Endothelial cell of umbilical vein (primary cell): ENCODE data around the gene DLGAP4. TPM values are rescaled to one million over a fixed set of nuclear protein-coding genes. Genes with fewer than 3 reads are reported as not detected.

Experiments
- BruUV-seq: library from RNA; stranded (reverse); fragments of 400-500 nt; replicated peaks from 2 replicates; lab custom pipeline; 2021; lab: Mats Ljungman, UMichigan
- CTCF ChIA-PET: fragments of 300-600, 350-600 bp; sonication (Branson Sonifier 250); formaldehyde crosslinking; loops from one replicate; lab custom pipeline; 2021; ENCODE audit warnings: antibody characterized with exemption, inconsistent platforms; lab: Charles Lee
- POLR2A ChIA-PET: fragments of 300-600, 350-600 bp; sonication (Branson Sonifier 250); formaldehyde crosslinking; loops from one replicate; lab custom pipeline; 2021; ENCODE audit warnings: antibody characterized with exemption, inconsistent platforms; lab: Charles Lee
- DNase-seq: peaks from one replicate; pipeline ENCODE4 v3.0.0-alpha.2; 2011; ENCODE audit warnings: low read depth, low spot score
- FAIRE-seq: peaks from 2 replicates; lab custom pipeline; 2011; peaks lifted over from hg19 to GRCh38; lab: Jason Lieb, UNC
- H2AFZ ChIP-seq: 2 replicates; pipeline ENCODE4 v1.6.0; 2012; ENCODE audit warnings: low read depth, low read length, control low read depth, inconsistent platforms
- H3K27ac ChIP-seq: 2 replicates; pipeline ENCODE4 v1.5.1; 2011; ENCODE audit warnings: low read depth, mild to moderate bottlenecking, control low read depth, low read length, moderate library complexity; ENCODE audit not compliant: insufficient read depth
- H3K27me3 ChIP-seq, 2 experiments: 2 replicates each; pipeline versions ENCODE4 v1.6.0 to v1.6.1; 2011; ENCODE audit warnings: low read length in 2 of 2, mixed read lengths in 1 of 2; ENCODE audit not compliant: control insufficient read depth in 2 of 2, insufficient read depth in 2 of 2
- H3K36me3 ChIP-seq, 2 experiments: 2 replicates in 1 of 2; 3 replicates in 1 of 2; pipeline ENCODE4 v1.5.1; 2011; ENCODE audit warnings: low read length in 2 of 2, mild to moderate bottlenecking in 1 of 2, moderate library complexity in 1 of 2; ENCODE audit not compliant: control insufficient read depth in 2 of 2, insufficient read depth in 2 of 2; ENCODE audit errors: extremely low read depth in 1 of 2
- H3K4me1 ChIP-seq: 3 replicates; pipeline ENCODE4 v1.5.1; 2011; ENCODE audit warnings: mild to moderate bottlenecking, low read length; ENCODE audit not compliant: control insufficient read depth, insufficient read depth; ENCODE audit errors: extremely low read depth
- H3K4me2 ChIP-seq: 2 replicates; pipeline ENCODE4 v1.6.1; 2011; ENCODE audit warnings: low read length, control low read depth, mixed read lengths; ENCODE audit not compliant: insufficient read depth
- H3K4me3 ChIP-seq, 3 experiments: fragments of 200-600 bp in 1 of 3; sonication (generic), shearing (Covaris generic) in 1 of 3; replicated peaks in 1 of 3; 2 replicates each; pipeline ENCODE4 v1.5.1; 2011 to 2016; ENCODE audit warnings: control low read depth in 3 of 3, low read length in 3 of 3, mild to moderate bottlenecking in 2 of 3, inconsistent platforms in 1 of 3, low read depth in 1 of 3, moderate library complexity in 1 of 3; ENCODE audit not compliant: insufficient read depth in 1 of 3
- H3K79me2 ChIP-seq: 2 replicates; pipeline ENCODE4 v1.6.0; 2012; ENCODE audit warnings: low read length, inconsistent platforms; ENCODE audit not compliant: control insufficient read depth, insufficient read depth
- H3K9ac ChIP-seq: replicated peaks from 2 replicates; pipeline ENCODE3; 2011; ENCODE audit warnings: low read length, control low read depth; ENCODE audit not compliant: insufficient read depth; ENCODE audit errors: extremely low read depth
- H3K9me1 ChIP-seq: replicated peaks from 3 replicates; pipeline ENCODE4 v1.6.0; 2011; ENCODE audit warnings: mild to moderate bottlenecking, low read length; ENCODE audit not compliant: control insufficient read depth, insufficient read depth; ENCODE audit errors: extremely low read depth
- H3K9me3 ChIP-seq: replicated peaks from 2 replicates; pipeline ENCODE4 v1.5.1; 2012; ENCODE audit warnings: low read length, inconsistent platforms; ENCODE audit not compliant: control insufficient read depth, insufficient read depth
- H4K20me1 ChIP-seq: replicated peaks from 2 replicates; pipeline ENCODE3; 2011; ENCODE audit warnings: mild to moderate bottlenecking, low read length; ENCODE audit not compliant: control insufficient read depth, insufficient read depth; ENCODE audit errors: extremely low read depth
- MYC ChIP-seq: IDR thresholded peaks from one replicate; pipeline ENCODE4 v1.6.1; 2011; ENCODE audit warnings: mild to moderate bottlenecking, low read depth, low read length
- POLR2A ChIP-seq: IDR thresholded peaks from 2 replicates; pipeline ENCODE4 v1.6.1; 2012; ENCODE audit warnings: low read depth, mild to moderate bottlenecking, control low read depth, low read length
- POLR2AphosphoS5 ChIP-seq: IDR thresholded peaks from 2 replicates; pipeline ENCODE4 v1.6.1; 2012; ENCODE audit warnings: low read depth, mild to moderate bottlenecking, control low read depth, low read length, moderate library complexity; ENCODE audit not compliant: insufficient read depth
- dilution Hi-C: fragments of 300-500 bp; cut with MboI; formaldehyde crosslinking; loops from one replicate; pipeline ENCODE4 v1.15.0; 2019; ENCODE audit warnings: low sequenced_read_pairs; ENCODE audit not compliant: extremely low pct_ligation_motif_present
- intact Hi-C: fragments of 100-400 bp; cut with micrococcal nuclease; formaldehyde crosslinking; loops from one replicate; pipeline ENCODE4 v1.10.0; 2022
- polyA plus RNA-seq, 4 experiments: library from polyadenylated mRNA; depleted of rRNA in 3 of 4; stranded (reverse) in 3 of 4; unstranded in 1 of 4; fragments of >200 nt; gene quantifications; 2 replicates each; pipeline versions ENCODE4 v1.2.1 to v1.2.3, GENCODE V29; 2011 to 2012; ENCODE audit warnings: missing spikeins in 1 of 4
- total RNA-seq: library from RNA; stranded (reverse); gene quantifications from 2 replicates; pipeline ENCODE4 v1.2.3, GENCODE V29; 2021
- TF ChIP-seq, protein P1 (sequence below), 2 donors: IDR thresholded peaks; 1 replicate in 1 of 2; 2 replicates in 1 of 2; pipeline ENCODE4 v1.5.1; 2011; ENCODE audit warnings: low read length in 2 of 2, mild to moderate bottlenecking in 2 of 2, moderate library complexity in 2 of 2, control low read depth in 1 of 2, inconsistent platforms in 1 of 2, low read depth in 1 of 2; ENCODE audit not compliant: insufficient read depth in 1 of 2; ENCODE audit errors: extremely low read depth in 1 of 2

Gene DLGAP4
- total and polyA plus RNA-seq, 2 donors (not counting 3 experiments of a cell fraction or from before 2014, with no cell fraction given), result 57.5 to 125 TPM

DNA sequence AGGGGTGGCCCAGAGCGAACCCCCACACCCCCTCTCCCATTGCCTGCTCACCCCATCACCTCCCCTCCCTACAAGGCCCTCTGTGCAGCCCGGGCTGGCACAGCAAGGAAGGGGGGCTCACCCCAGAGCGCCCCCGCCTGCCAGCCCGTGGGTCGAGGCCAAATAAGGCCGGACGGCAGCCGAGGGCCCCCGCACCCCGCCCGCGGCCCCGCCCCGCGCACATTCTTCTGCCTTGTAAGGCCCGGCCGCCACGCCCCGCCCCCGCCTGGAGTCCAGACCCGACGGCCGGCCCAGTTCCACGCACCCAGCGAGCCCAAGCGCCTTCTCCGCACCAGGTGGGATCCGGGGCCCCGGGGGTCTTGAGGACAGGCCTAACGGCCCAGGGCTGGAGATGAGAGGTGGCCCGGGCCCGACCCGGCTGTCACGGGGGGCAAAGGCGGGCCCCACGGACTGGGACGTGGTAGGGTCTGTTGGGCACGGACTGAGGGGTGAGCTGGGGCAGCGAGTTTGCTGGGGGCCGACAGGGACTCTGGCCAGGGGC, 235.2 kb downstream of the DLGAP4 start, which contains the start of gene MYL9:
TSS of gene MYL9 (plus strand) at position 293 of the 541 bp plus-strand sequence. CDS start 3,366 bp downstream, outside the sequence.
- H3K4me2 ChIP-seq, result peak within 1 kb of the TSS; percentile 15
- POLR2A ChIA-PET, result interaction anchor here (0.6 to 1.5 kb wide), 3 partner anchors 29 to 594 kb away, joined by 3 to 5 read pairs (median 3); partner anchors contain the start of gene RAB5IF

More for the DNA sequence above, 235.2 kb downstream of the DLGAP4 start, which contains the start of gene MYL9:
- no TSS peak for BruUV-seq
- Histone ChIP-seq H4K20me1 (no peaks in the 10 kb centered on the region), H3K27me3 (no peaks in the 10 kb centered on the region), H2AFZ (peak within 1 kb of the TSS; percentile 97), H3K9me1 (no peaks in the 10 kb centered on the region), H3K9ac (peak within 1 kb of the TSS; percentile 77), H3K36me3 (no peaks in the 10 kb centered on the region), H3K27ac (peak within 1 kb of the TSS; percentile 53), H3K79me2 (no peaks in the 10 kb centered on the region), H3K9me3 (no peaks in the 10 kb centered on the region), H3K4me3 (peak within 1 kb of the TSS; percentile 26 to 77 (median 55)), H3K4me1 (peaks cover 11% of the 10 kb centered on the region)
- CTCF ChIA-PET, result interaction anchor here (1.4 to 1.6 kb wide), 2 partner anchors 17 to 214 kb away, joined by 5 to 8 read pairs; no protein-coding TSS in a partner anchor
- intact Hi-C loops, result loop anchor here (5.0 kb wide), 1 partner anchor 79 kb away; no protein-coding TSS in a partner anchor
- TF ChIP-seq POLR2A (peak; percentile 49), POLR2AphosphoS5 (peak; percentile 61), MYC (no peak)
- TF ChIP-seq, protein P1, sequence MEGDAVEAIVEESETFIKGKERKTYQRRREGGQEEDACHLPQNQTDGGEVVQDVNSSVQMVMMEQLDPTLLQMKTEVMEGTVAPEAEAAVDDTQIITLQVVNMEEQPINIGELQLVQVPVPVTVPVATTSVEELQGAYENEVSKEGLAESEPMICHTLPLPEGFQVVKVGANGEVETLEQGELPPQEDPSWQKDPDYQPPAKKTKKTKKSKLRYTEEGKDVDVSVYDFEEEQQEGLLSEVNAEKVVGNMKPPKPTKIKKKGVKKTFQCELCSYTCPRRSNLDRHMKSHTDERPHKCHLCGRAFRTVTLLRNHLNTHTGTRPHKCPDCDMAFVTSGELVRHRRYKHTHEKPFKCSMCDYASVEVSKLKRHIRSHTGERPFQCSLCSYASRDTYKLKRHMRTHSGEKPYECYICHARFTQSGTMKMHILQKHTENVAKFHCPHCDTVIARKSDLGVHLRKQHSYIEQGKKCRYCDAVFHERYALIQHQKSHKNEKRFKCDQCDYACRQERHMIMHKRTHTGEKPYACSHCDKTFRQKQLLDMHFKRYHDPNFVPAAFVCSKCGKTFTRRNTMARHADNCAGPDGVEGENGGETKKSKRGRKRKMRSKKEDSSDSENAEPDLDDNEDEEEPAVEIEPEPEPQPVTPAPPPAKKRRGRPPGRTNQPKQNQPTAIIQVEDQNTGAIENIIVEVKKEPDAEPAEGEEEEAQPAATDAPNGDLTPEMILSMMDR (IDR thresholded peaks at IDR 0.05; ENCODE audit: extremely low read depth in 1 of 2, insufficient read depth in 1 of 2, low read depth in 1 of 2, low read length in 2 of 2), result no peak
- FAIRE-seq (no peak), DNase-seq (peak; percentile 43)
- dilution Hi-C loops, result no loop called here
